Stimulated activated CD4-positive, alpha-beta T cell treated with anti-CD3 and anti-CD28 coated beads, Interleukin-12 subunit alpha, Interleukin-12 subunit beta, amount 100 ng/mL, for 4 hours (primary cell): ENCODE results near the gene CPB2.

Experiments used
- DNase-seq: peaks from one replicate; pipeline ENCODE4 v3.0.0-alpha.2; 2020

Gene CPB2

DNA sequence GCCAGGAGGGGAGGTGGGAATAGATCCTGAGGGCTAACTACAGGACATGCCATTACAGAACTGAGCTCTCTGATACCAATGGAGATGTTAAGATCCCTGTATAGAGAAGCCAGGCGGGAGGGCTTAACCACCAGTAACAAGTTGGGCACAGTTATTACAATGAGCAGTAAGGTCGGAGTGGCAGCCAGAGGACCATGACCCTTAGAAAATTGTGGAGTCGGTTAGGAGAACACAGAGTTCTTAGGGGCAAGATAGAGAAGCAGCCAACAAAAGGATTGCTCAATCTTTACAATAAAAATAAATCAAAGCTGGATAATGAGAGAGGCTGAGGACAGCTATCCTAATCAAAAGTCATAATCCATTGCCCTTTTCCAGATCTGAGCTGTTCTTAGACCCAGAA is 10.4 kb downstream of the CPB2 start:
- DNase-seq: no peak

GRCh38 chr13:46088821-46089562 is 15.8 kb downstream of the CPB2 start:
- DNase-seq: no peak

DNA sequence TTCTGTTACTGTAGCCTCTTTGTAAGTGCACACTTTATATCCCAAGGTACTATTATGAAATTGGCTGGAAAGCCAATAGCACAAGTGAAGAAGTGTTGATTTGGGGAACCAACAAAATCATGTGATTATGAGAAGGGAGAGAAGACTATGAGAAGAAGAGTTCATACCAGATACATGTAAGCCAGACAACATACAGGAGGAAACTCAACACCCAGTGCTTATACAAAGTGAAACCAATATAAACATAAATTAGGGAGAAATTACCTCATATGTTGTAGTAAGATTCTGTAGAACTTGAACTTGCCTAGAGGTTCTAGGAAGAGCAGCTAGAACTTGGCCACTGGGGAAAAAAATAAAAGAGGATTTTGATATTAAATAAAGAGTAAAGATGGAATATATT is 17.4 kb downstream of the CPB2 start:
- DNase-seq: no peak

DNA sequence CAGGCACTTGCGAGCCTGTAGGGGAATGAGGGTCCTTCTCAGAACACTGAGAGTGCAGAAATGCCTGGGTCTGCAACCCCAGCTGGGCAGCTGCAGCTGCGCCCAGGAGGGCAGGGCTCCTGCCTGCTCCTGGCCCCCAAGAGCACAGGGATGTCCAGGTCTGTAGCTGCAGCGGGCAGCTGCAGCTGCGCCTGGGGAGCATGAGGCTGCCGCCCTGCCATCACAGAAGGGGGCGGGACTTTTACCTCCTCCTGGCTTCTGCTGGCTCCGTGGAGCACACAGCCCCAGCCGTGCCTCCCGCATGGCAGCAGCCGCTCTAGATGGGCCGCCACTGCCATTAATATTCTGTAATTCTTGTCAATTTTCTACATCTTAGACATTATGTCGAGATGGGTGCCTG is 17.8 kb downstream of the CPB2 start:
- DNase-seq: no peak

- no peak for DNase-seq
Observed at GRCh38 chr13:46086421-46086922, 18.4 kb downstream of the CPB2 start.

- no peak for DNase-seq
Observed at GRCh38 chr13:46085737-46086136, 19.1 kb downstream of the CPB2 start.

GRCh38 chr13:46082324-46082723 is 22.5 kb downstream of the CPB2 start:
- DNase-seq: no peak

DNA sequence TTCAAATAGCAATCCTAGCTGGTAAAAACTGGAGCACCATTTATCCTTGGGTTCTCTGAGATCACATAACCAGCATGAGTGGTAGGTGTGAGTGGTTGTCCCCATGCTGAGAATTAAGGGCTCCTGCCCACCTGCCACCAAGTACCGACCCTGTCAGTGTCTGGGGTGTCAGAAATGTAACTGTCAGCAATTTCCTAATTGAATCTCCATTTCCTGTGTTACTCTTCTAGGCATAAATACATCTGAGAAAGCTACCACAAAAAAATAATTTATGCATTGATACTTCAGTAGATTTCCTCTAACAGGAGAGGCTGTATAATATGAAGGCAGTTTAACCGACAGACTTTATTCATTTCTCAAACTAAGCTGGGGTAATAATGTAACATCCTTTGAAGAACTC is 25.1 kb downstream of the CPB2 start:
- no peak for DNase-seq

DNA sequence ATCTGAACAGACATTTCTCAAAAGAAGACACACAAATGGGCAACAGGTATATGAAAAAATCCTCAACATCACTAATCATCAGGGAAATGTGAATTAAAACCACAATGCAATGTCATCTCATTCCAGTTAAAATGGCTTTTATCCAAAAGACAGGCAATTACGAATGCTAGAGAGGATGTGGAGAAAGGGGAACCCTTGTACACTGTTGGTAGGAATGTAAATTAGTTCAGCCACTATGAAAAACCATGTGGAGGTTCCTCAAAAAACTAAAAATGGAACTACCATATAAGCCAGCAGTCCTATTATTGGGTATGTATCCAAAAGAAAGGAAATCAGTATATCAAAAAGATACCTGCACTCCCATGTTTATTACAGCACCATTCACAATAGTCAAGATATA is 27.6 kb downstream of the CPB2 start:
- no peak for DNase-seq

- no peak for DNase-seq
Observed at GRCh38 chr13:46076827-46077226, 28.0 kb downstream of the CPB2 start.

DNA sequence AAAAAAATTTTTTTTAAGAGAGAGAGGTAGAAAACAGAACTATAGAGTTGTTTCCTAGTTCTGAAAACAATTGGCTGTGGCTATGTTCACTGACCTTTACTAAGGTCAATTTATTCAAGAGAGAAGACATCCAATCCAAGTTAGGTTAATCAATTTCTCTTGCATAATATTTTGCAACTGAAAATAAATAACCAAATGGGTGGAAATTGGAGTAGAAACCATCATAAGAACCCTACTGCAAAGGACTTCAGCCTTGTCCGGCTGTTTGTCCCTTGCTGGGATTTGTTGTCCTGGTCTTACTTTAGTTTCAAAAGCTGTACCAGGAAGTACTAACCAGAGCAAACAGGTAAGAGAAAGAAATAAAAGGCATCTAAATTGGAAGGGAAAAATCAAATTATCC is 29.0 kb downstream of the CPB2 start:
- DNase-seq: no peak

GRCh38 chr13:46071590-46072249 is 33.1 kb downstream of the CPB2 start:
- DNase-seq: no peak

GRCh38 chr13:46063292-46063691 is 41.5 kb downstream of the CPB2 start:
- no peak for DNase-seq

DNA sequence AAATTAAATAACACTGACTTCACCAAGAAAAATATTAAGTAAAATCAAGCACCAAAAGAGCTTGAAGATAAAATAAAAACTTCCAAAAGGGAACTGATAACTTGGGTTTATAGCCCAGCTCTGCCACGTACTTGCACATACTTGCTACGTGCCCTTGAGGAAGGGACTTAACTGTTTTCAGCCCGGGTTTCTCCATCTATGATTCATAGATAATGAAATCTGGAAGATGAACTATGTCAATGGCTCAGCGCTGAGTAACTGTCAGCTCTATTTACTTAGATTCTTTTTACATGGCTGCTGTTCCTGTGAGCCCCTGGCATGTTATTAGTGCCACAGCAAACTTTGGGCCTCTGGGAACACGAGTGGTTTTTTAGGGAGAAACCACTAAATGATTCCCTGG is 42.6 kb downstream of the CPB2 start:
- no peak for DNase-seq

DNA sequence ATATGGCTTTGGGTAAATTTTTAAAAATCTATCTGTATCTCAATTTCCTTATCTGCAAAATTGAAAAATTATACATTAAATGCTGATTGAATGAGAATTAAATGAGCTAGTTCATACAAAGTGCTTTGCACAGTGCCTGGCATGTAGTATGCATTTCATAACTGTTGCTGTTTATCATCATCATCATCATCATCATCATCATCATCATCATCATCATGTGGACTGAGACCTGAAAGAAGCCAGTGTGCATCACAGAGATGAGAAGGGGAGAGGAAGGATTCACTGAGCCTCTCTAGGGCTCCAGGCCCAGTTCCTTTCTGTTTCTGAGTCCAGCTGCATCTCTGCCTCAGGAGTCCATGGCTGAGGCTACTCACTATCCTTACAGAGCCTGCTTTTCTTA is 45.4 kb downstream of the CPB2 start:
- no peak for DNase-seq

- DNase-seq: no peak
Observed at GRCh38 chr13:46058268-46058667, 46.6 kb downstream of the CPB2 start.

DNA sequence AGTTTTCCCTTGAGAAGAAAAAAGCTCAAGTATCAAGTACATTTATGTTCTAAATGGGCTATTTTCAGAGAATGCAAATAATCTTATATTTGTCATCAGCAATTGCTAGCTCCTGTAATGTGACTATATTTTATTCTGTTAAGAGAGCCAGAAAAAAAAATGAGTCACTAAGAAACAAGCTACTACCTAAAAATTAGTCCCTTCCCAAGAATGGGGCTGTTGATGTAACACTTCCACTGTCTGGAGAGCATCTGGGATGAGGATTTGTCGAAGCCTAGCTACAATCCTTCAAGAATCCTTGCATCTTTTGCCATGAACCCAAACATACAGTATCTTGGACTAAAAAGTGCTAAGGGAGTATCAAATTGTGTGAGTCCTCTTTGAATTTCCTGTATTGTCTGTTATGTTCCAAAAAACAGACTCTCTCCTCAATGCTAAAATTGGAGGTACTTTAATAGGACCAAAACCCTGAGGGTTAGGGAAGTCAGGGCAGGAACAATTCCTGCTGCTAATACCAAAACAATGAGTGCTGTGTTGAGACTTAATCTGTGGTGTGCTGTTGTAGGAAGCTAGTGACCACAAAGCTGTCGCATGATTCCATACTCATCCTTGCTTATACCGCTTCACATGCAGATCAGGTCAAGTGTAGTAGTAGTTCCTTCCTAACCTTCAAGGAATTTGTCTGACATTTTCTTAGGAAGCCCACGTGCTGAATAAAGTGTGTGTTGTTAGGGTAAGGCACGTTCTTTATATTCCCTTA is 47.4 kb downstream of the CPB2 start:
- DNase-seq: no peak

- DNase-seq: no peak
Observed at GRCh38 chr13:46053162-46054012, 51.4 kb downstream of the CPB2 start.

DNA sequence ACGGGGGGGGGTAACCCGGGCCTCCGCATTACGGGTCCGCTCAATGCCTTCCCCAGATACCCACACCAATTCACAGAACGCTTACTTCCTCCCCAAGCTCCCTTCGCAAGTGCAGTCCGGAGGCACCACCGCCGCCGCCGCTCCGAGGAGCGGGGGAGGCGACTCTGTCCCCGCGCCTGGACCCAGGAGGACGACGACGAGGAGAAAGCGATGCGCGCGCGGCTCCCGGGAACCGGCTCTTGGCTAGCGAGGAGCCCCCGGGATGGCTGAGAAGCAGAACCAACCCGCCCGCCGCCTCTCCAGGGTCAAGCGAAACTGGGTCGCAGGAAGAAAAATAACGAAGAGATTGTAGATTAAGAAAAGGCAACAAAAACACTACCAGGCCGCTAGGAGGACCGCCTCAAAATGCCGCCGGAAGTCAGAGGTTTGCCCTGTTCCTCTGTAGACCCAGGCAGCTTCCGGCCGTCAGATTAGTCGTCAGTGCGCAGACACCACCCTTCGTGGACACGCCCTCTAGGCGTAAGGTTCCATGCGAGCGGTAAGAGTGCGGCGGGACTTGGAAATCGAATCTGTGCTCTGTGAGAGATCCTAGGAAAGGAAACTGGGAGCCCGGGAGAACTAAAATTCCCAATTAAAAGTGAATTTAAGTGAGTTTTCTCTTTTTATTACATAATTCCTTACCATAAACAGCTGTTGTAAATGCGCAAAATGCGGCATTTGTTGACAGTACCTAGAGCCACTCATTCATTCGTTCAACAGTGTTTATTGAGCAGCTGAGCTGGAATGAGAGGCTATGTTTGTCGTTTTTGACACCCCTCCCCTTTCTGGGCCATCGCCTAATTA is 52.3 kb downstream of the CPB2 start, which contains the start of gene ZC3H13:
TSS of gene ZC3H13 (minus strand) at position 428 of the 843 bp plus-strand sequence. CDS start 7,239 bp downstream, outside the sequence.
- peak; percentile 86 for DNase-seq

DNA sequence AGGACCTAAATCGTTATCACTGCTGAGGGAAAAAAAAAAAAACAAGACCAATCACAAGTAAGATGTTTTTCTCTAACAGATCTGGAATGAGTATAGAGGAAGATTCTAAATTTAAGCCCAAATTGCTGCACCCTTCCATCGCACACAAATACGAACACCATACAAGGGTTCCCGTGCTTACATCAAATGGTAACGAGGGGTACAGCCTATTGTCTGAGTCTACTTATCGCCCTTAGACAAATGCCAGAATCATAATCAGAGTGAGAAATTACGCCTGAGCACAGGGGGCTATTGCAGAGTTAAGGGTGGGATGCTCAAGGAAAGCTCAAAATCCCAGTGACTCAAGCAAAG is 52.9 kb downstream of the CPB2 start:
- DNase-seq: no peak

DNA sequence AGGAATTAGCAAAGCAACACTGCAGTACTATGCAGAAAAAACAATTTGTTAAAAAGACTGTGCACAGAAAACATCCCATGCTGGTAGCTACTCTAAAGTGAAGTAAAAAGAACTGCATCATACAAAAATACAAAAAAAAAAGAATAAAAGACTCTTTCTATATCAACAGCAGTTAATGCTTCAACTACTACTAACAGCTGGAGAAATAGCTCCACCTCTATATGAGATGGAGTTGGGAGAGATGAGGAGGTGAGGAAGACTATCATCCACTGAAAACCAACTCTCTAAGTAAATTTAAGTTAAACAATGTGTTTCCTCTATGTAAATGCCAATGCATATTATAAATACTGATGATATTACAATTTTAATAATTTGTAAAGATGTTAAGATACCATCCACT is 54.1 kb downstream of the CPB2 start:
- DNase-seq: no peak

GRCh38 chr13:46045424-46045823 is 59.4 kb downstream of the CPB2 start:
- no peak for DNase-seq
